NOMO-1 treated with dmso at 0.1 percent for 144 hours (cell line): Measurements from ENCODE around the gene PARP14.
"Not testable (repeated sequence)": the region's sequence is repeated elsewhere in the genome, so short reads cannot be mapped to it uniquely, and the experiment has no call there.

Experiments used
- DNase-seq: peaks from one replicate; lab custom pipeline; 2025; ENCODE audit not compliant: unreplicated experiment; lab: John Stamatoyannopoulos, UW

Gene PARP14

GRCh38 chr3:122680475-122681283 lies at the start of gene PARP14:
Gene PARP14 (plus strand): TSS chr3:122680839. CDS start chr3:122680884, 45 bp downstream.
- DNase-seq = peak; percentile 31

GRCh38 chr3:122635789-122636188 lies 44.9 kb upstream of the PARP14 start:
- no peak for DNase-seq

GRCh38 chr3:122636697-122637096 lies 43.9 kb upstream of the PARP14 start:
- DNase-seq = no peak

- no peak for DNase-seq
These were observed 40.1 kb upstream of the PARP14 start for GRCh38 chr3:122640437-122640999.

GRCh38 chr3:122642935-122643334 lies 37.7 kb upstream of the PARP14 start:
- DNase-seq = no peak

- no peak for DNase-seq
These were observed 34.3 kb upstream of the PARP14 start for GRCh38 chr3:122646146-122646988.

GRCh38 chr3:122651233-122651907 lies 29.3 kb upstream of the PARP14 start:
- DNase-seq = not testable (repeated sequence)

GRCh38 chr3:122651962-122652361 lies 28.7 kb upstream of the PARP14 start:
- not testable (repeated sequence) for DNase-seq

- not testable (repeated sequence) for DNase-seq
These were observed 22.3 kb upstream of the PARP14 start for GRCh38 chr3:122658336-122658735.

GRCh38 chr3:122660297-122660974 lies 20.2 kb upstream of the PARP14 start:
- DNase-seq = no peak

- DNase-seq = peak; percentile 81
These were observed 19.0 kb upstream of the PARP14 start for GRCh38 chr3:122661633-122662032.

GRCh38 chr3:122662505-122662904 lies 18.1 kb upstream of the PARP14 start:
- DNase-seq = no peak

- DNase-seq = no peak
These were observed 15.3 kb upstream of the PARP14 start for GRCh38 chr3:122665226-122665786.

- no peak for DNase-seq
These were observed 14.8 kb upstream of the PARP14 start for GRCh38 chr3:122665881-122666280.

- peak; percentile 18 for DNase-seq
These were observed 11.5 kb upstream of the PARP14 start for GRCh38 chr3:122668930-122669730.

- no peak for DNase-seq
These were observed 9.1 kb upstream of the PARP14 start for GRCh38 chr3:122671553-122671952.

GRCh38 chr3:122674339-122674738 lies 6.3 kb upstream of the PARP14 start:
- no peak for DNase-seq

- no peak for DNase-seq
These were observed 3.9 kb upstream of the PARP14 start for GRCh38 chr3:122676759-122677158.

- DNase-seq = no peak
These were observed 3.4 kb upstream of the PARP14 start for GRCh38 chr3:122677216-122677615.
